NOMO-1 treated with dmso at 0.1 percent for 144 hours (cell line): ENCODE results near the gene KLHL29.

Experiments
- DNase-seq: peaks from one replicate; lab custom pipeline; 2025; ENCODE audit not compliant: unreplicated experiment; lab: John Stamatoyannopoulos, UW

The KLHL29 gene

GRCh38 chr2:23664066-23664788 lies 279.2 kb downstream of the KLHL29 start:
- DNase-seq, result no peak

- no peak for DNase-seq
Observed at GRCh38 chr2:23666241-23666979, 281.4 kb downstream of the KLHL29 start.

- no peak for DNase-seq
Observed at GRCh38 chr2:23666980-23667357, 282.0 kb downstream of the KLHL29 start.

GRCh38 chr2:23668756-23669304 lies 283.9 kb downstream of the KLHL29 start:
- no peak for DNase-seq

- no peak for DNase-seq
Observed at GRCh38 chr2:23669413-23670244, 284.6 kb downstream of the KLHL29 start.

- DNase-seq, result no peak
Observed at GRCh38 chr2:23670245-23670592, 285.2 kb downstream of the KLHL29 start.

- no peak for DNase-seq
Observed at GRCh38 chr2:23673082-23673481, 288.1 kb downstream of the KLHL29 start.

- DNase-seq, result no peak
Observed at GRCh38 chr2:23673830-23674679, 289.1 kb downstream of the KLHL29 start.

- DNase-seq, result no peak
Observed at GRCh38 chr2:23675506-23675905, 290.5 kb downstream of the KLHL29 start.

GRCh38 chr2:23677836-23678235 lies 292.9 kb downstream of the KLHL29 start:
- DNase-seq, result no peak

GRCh38 chr2:23679044-23679443 lies 294.1 kb downstream of the KLHL29 start:
- no peak for DNase-seq

GRCh38 chr2:23680951-23681350 lies 296.0 kb downstream of the KLHL29 start:
- no peak for DNase-seq

GRCh38 chr2:23681356-23682140 lies 296.6 kb downstream of the KLHL29 start:
- no peak for DNase-seq

- DNase-seq, result no peak
Observed at GRCh38 chr2:23682481-23682880, 297.5 kb downstream of the KLHL29 start.

GRCh38 chr2:23683001-23683400 lies 298.0 kb downstream of the KLHL29 start:
- DNase-seq, result no peak

GRCh38 chr2:23684395-23685176 lies 299.6 kb downstream of the KLHL29 start:
- DNase-seq, result no peak

- DNase-seq, result no peak
Observed at GRCh38 chr2:23685181-23685580, 300.2 kb downstream of the KLHL29 start.

GRCh38 chr2:23685706-23686105 lies 300.7 kb downstream of the KLHL29 start:
- DNase-seq, result no peak

- no peak for DNase-seq
Observed at GRCh38 chr2:23686405-23687029, 301.5 kb downstream of the KLHL29 start.
